Uterus (tissue), 4 donors: Measurements from ENCODE around the gene TSTD2. TPM values are rescaled to one million over a fixed set of nuclear protein-coding genes. Genes with fewer than 3 reads are reported as not detected.

ENCODE experiments used
- DNase-seq, 2 donors: peaks; one replicate each; pipeline ENCODE4 v3.0.0-alpha.2; 2019 to 2020
- H3K27ac ChIP-seq, 2 donors: fragments of 200-600 bp; sonication (generic); 1 replicate in 1 of 2; 2 replicates in 1 of 2; pipeline ENCODE4 v1.5.1; 2016 to 2018
- H3K27me3 ChIP-seq, 2 donors: fragments of 200-600 bp; sonication (generic); one replicate each; pipeline ENCODE4 v1.5.1; 2018 to 2019; ENCODE audit warnings: control low read depth in 1 of 2
- H3K36me3 ChIP-seq, 2 donors: fragments of 200-600 bp; sonication (generic); one replicate each; pipeline ENCODE4 v1.5.1; 2019; ENCODE audit warnings: control low read depth in 1 of 2
- H3K4me1 ChIP-seq, 2 donors: fragments of 200-600 bp; sonication (generic); one replicate each; pipeline ENCODE4 v1.5.1; 2018 to 2019; ENCODE audit warnings: control low read depth in 1 of 2
- H3K4me3 ChIP-seq, 2 donors: fragments of 200-600 bp; sonication (generic); 1 replicate in 1 of 2; 2 replicates in 1 of 2; pipeline ENCODE4 v1.5.1; 2018 to 2019; ENCODE audit warnings: mild to moderate bottlenecking in 1 of 2
- H3K9me3 ChIP-seq, 2 donors: fragments of 200-600 bp; sonication (generic); one replicate each; pipeline ENCODE4 v1.5.1; 2019; ENCODE audit warnings: control low read depth in 1 of 2
- POLR2A ChIP-seq, 2 donors: fragments of 450-650 bp; IDR thresholded peaks; one replicate each; pipeline ENCODE4 v1.6.1; 2016; ENCODE audit warnings: antibody characterized with exemption in 2 of 2, mild to moderate bottlenecking in 1 of 2, moderate library complexity in 1 of 2
- intact Hi-C: fragments of 100-400 bp; cut with DNase I; formaldehyde crosslinking; loops from one replicate; pipeline ENCODE4 v1.15.1; 2023; ENCODE audit warnings: low total_unique reads
- total RNA-seq, 4 donors: library from RNA; depleted of rRNA in 3 of 4; stranded (reverse); fragments of >200 nt in 3 of 4; gene quantifications; one replicate each; pipeline versions ENCODE4 v1.1.0 to v1.2.4, GENCODE V29; 2014 to 2023
- TF ChIP-seq, protein P1 (sequence below), 4 experiments: fragments of 200-600 bp in 2 of 4; fragments of 450-650 bp in 2 of 4; sonication (generic) in 2 of 4; IDR thresholded peaks; one replicate each; pipeline ENCODE4 v1.5.1; 2016 to 2019; ENCODE audit warnings: antibody characterized with exemption in 4 of 4, mild to moderate bottlenecking in 2 of 4, moderate library complexity in 1 of 4
- donor health status: DM: yes; HTN: yes; CAD: no.

Gene TSTD2
- total RNA-seq, 4 donors from 2014 or later, result 9.0 to 35.8 (median 28.2) TPM

GRCh38 chr9:97645720-97646119 lies 12.6 kb upstream of the TSTD2 start:
- intact Hi-C loops, result no loop called here
- DNase-seq, result no peak
- Histone ChIP-seq H3K27ac (no peak overlapping the region), H3K4me1 (no peaks in the 10 kb centered on the region), H3K9me3 (no peaks in the 10 kb centered on the region), H3K36me3 (no peaks in the 10 kb centered on the region), H3K27me3 (no peaks in the 10 kb centered on the region), H3K4me3 (no peak overlapping the region)
- TF ChIP-seq, protein P1, sequence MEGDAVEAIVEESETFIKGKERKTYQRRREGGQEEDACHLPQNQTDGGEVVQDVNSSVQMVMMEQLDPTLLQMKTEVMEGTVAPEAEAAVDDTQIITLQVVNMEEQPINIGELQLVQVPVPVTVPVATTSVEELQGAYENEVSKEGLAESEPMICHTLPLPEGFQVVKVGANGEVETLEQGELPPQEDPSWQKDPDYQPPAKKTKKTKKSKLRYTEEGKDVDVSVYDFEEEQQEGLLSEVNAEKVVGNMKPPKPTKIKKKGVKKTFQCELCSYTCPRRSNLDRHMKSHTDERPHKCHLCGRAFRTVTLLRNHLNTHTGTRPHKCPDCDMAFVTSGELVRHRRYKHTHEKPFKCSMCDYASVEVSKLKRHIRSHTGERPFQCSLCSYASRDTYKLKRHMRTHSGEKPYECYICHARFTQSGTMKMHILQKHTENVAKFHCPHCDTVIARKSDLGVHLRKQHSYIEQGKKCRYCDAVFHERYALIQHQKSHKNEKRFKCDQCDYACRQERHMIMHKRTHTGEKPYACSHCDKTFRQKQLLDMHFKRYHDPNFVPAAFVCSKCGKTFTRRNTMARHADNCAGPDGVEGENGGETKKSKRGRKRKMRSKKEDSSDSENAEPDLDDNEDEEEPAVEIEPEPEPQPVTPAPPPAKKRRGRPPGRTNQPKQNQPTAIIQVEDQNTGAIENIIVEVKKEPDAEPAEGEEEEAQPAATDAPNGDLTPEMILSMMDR (IDR thresholded peaks at IDR 0.05), result no peak
- TF ChIP-seq POLR2A (IDR thresholded peaks at IDR 0.05), result no peak

DNA sequence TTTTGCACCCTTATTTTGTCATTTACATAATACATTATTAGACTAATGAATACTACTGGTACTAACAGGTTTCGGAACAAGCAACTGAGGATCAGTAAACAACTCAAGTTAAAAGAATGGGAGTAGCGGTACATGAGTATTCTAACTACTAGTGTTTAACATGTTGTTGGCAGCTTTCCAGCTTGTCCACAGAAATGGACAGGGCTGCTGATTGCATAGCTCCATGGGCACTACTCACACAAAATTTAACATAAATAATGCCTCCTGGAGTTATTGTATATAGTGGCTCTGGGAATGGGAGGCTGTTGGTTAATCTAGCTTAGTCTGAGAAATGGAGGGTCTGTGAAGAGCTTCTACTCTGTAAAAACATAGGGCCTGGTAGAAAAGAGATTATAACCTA lies 7.2 kb upstream of the TSTD2 start:
- no peak for TF ChIP-seq POLR2A (IDR thresholded peaks at IDR 0.05)
- TF ChIP-seq, protein P1 (IDR thresholded peaks at IDR 0.05), result no peak
- no peak for DNase-seq

DNA sequence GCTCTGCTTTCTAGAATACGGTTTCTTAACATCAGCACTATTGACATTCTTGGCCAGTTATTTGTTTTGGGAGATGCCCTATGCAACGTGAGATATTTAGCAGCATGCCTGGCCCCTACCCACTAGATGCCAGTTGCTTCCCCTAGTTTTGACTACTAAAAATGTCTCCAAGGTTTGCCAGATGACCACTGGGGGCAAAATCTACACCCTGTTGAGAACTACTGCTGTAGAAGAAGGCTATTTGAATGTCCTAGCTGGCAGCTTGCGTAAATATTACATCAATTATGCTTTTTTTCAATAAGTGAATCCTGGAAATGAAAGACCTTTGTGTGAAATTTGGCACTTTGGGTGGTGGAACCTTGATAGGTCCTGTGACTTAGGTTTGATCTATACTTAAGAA lies 5.5 kb upstream of the TSTD2 start:
- no peaks in the 10 kb centered on the region for H3K36me3 ChIP-seq
- no peak for DNase-seq
- TF ChIP-seq POLR2A (IDR thresholded peaks at IDR 0.05), result no peak
- TF ChIP-seq, protein P1 (IDR thresholded peaks at IDR 0.05), result no peak
- H3K4me3 ChIP-seq, result no peak overlapping the region
- H3K27me3 ChIP-seq, result no peaks in the 10 kb centered on the region
- no peaks in the 10 kb centered on the region for H3K4me1 ChIP-seq
- no peak overlapping the region for H3K27ac ChIP-seq
- intact Hi-C loops, result no loop called here
- H3K9me3 ChIP-seq, result no peaks in the 10 kb centered on the region

More for the DNA sequence above, 7.2 kb upstream of the TSTD2 start:
- no peaks in the 10 kb centered on the region for H3K9me3 ChIP-seq
- H3K4me1 ChIP-seq, result no peaks in the 10 kb centered on the region
- no peak overlapping the region for H3K27ac ChIP-seq
- no peaks in the 10 kb centered on the region for H3K27me3 ChIP-seq
- intact Hi-C loops, result no loop called here
- no peak overlapping the region for H3K4me3 ChIP-seq
- H3K36me3 ChIP-seq, result no peaks in the 10 kb centered on the region

GRCh38 chr9:97636903-97637302 lies 3.7 kb upstream of the TSTD2 start:
- H3K27ac ChIP-seq, result no peak overlapping the region
- TF ChIP-seq, protein P1 (IDR thresholded peaks at IDR 0.05), result no peak
- no peak for TF ChIP-seq POLR2A (IDR thresholded peaks at IDR 0.05)
- no peaks in the 10 kb centered on the region for H3K9me3 ChIP-seq
- peaks cover 1 to 2% of the 10 kb centered on the region in 2 donors for H3K4me1 ChIP-seq
- H3K27me3 ChIP-seq, result no peaks in the 10 kb centered on the region
- intact Hi-C loops, result no loop called here
- DNase-seq, result no peak
- H3K4me3 ChIP-seq, result no peak overlapping the region
- H3K36me3 ChIP-seq, result no peaks in the 10 kb centered on the region

- no peaks in the 10 kb centered on the region for H3K9me3 ChIP-seq
- no peaks in the 10 kb centered on the region for H3K27me3 ChIP-seq
- H3K4me1 ChIP-seq, result peaks cover 7% of the 10 kb centered on the region in 2 donors
- H3K36me3 ChIP-seq, result no peaks in the 10 kb centered on the region
- H3K4me3 ChIP-seq, result peak overlapping the region in 1 of 2 donors; percentile 99
- DNase-seq, result no peak
- TF ChIP-seq POLR2A (IDR thresholded peaks at IDR 0.05), result no peak
- TF ChIP-seq, protein P1 (IDR thresholded peaks at IDR 0.05), result no peak
- H3K27ac ChIP-seq, result no peak overlapping the region
- intact Hi-C loops, result no loop called here
Observed at GRCh38 chr9:97635026-97635425, 1.9 kb upstream of the TSTD2 start.
